Measurements from ENCODE around the gene DUSP15.

Gene DUSP15

GRCh38 chr20:31907046-31907445 is 36.7 kb upstream of the DUSP15 start:
- no peak for DNase-seq (ENCODE audit: low read depth)
- TF ChIP-seq, protein P1, sequence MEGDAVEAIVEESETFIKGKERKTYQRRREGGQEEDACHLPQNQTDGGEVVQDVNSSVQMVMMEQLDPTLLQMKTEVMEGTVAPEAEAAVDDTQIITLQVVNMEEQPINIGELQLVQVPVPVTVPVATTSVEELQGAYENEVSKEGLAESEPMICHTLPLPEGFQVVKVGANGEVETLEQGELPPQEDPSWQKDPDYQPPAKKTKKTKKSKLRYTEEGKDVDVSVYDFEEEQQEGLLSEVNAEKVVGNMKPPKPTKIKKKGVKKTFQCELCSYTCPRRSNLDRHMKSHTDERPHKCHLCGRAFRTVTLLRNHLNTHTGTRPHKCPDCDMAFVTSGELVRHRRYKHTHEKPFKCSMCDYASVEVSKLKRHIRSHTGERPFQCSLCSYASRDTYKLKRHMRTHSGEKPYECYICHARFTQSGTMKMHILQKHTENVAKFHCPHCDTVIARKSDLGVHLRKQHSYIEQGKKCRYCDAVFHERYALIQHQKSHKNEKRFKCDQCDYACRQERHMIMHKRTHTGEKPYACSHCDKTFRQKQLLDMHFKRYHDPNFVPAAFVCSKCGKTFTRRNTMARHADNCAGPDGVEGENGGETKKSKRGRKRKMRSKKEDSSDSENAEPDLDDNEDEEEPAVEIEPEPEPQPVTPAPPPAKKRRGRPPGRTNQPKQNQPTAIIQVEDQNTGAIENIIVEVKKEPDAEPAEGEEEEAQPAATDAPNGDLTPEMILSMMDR (IDR thresholded peaks at IDR 0.05; ENCODE audit: low read depth, low read length, missing control alignments), result no peak

DNA sequence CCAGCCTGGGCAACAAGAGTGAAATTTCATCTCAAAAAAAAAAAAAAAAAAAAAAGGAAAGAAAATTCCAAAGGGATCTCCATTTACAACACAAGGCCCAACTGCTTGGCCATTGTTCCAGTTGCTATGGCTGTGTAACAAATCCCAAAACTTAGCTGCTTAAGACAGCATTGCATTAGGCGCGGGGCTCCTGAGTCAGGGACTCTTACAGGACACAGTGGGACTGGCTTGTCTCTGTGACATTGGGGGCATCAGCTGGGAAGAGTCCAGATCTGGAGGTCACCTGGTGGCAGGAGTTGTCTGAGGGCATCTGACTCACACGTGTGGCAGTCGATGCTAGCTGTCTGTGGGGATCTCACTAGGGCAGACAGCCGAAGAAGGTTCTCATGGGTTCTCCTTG is 35.7 kb upstream of the DUSP15 start:
- H3K4me3 ChIP-seq (ENCODE audit: low read depth, low read length), result no peak overlapping the region
- no peak for DNase-seq (ENCODE audit: low read depth)
- TF ChIP-seq, protein P1 (IDR thresholded peaks at IDR 0.05; ENCODE audit: low read depth, low read length, missing control alignments), result no peak

More at GRCh38 chr20:31907046-31907445, 36.7 kb upstream of the DUSP15 start:
- no peak overlapping the region for H3K4me3 ChIP-seq (ENCODE audit: low read depth, low read length)

- TF ChIP-seq, protein P1 (IDR thresholded peaks at IDR 0.05; ENCODE audit: low read depth, low read length, missing control alignments), result no peak
- H3K4me3 ChIP-seq (ENCODE audit: low read depth, low read length), result no peak overlapping the region
- DNase-seq (ENCODE audit: low read depth), result no peak
These were observed 33.5 kb upstream of the DUSP15 start for GRCh38 chr20:31903627-31904386.

DNA sequence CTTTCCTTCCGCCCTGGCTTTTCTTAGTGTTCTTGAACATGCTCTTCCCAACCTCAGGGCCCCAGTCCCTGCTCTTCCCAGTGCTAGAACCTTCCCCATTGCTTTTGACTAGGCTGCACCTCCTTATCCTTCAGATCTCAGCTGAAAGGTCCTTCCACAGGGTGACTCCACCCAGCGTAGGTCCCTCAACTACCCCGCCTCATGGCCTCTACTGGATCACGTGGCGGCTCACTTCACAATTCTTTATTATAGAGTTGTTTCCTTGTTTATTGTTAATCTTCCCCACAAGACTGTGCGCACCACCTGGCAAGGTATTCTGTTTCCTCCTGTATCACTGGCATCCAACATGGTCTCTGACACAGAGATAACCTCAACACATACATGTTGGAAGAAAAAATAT is 31.3 kb upstream of the DUSP15 start:
- TF ChIP-seq, protein P1 (IDR thresholded peaks at IDR 0.05; ENCODE audit: low read depth, low read length, missing control alignments), result no peak
- DNase-seq (ENCODE audit: low read depth), result no peak
- no peak overlapping the region for H3K4me3 ChIP-seq (ENCODE audit: low read depth, low read length)

GRCh38 chr20:31897541-31897940 is 27.2 kb upstream of the DUSP15 start:
- H3K4me3 ChIP-seq (ENCODE audit: low read depth, low read length), result no peak overlapping the region
- no peak for DNase-seq (ENCODE audit: low read depth)
- TF ChIP-seq, protein P1 (IDR thresholded peaks at IDR 0.05; ENCODE audit: low read depth, low read length, missing control alignments), result no peak

DNA sequence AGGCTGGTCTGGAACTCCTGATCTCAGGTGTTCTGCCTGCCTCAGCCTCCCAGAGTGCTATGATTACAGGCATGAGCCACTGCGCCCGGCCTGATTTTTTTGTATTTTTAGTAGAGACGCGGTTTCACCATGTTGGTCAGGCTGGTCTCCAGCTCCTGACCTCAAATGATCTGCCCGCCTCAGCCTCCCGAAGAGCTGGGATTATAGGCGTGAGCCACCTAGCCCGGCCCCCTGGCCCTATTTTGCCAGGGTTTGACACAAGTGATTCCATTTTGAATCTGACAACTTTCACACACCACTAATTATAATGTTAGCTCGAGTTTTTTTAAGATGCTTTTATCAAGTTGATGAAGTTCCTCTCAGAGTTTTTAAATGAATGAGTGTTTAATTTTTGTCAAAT is 25.7 kb upstream of the DUSP15 start:
- no peak overlapping the region for H3K4me3 ChIP-seq (ENCODE audit: low read depth, low read length)
- no peak for DNase-seq (ENCODE audit: low read depth)
- TF ChIP-seq, protein P1 (IDR thresholded peaks at IDR 0.05; ENCODE audit: low read depth, low read length, missing control alignments), result no peak
